Cerebellar nuclear complex (tissue), 1 donor: ENCODE results near the gene LRP1B.
"Not testable (repeated sequence)": the region's sequence is repeated elsewhere in the genome, so short reads cannot be mapped to it uniquely, and the experiment has no call there.

Source experiments
- DNase-seq, 2 experiments: peaks; one replicate each; lab custom pipeline; 2025; lab: John Stamatoyannopoulos, UW

The LRP1B gene

DNA sequence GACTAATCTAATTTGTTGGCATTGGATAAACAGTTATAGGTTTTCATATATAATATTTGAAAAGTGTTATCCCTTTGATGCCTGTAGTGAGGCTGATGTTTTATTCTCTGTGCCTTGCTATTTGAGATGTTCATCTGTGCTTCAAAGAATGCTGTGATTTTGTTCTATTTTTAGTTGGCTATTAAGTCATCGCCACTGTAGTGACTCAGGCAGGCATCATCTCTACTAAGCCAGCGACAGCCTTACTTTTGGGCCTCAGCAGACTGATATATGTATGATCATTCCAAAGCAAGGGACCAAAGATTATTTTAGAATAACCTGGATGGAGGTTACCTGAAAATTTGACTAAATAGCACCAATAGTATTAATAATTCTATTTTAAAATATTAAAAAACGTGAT lies 1676.1 kb downstream of the LRP1B start:
- DNase-seq, result no peak

DNA sequence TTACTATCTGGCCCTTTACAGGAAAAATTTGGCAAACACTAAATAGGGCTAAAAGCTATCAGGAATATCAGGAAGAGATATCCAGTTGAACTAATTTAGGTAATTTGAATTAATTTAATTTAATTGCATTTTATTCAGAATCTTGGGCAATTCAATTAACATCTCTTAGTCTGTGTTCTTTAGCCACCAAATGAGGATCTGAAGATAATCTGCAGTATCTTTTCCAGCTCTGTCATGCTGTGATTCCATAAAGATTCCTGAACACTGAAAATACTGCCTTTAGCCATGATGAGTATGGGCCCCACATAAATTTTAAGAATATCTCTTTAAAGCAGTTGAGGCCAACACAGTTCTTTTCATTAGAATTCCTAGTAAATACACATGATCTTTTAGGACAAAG lies 1679.5 kb downstream of the LRP1B start:
- DNase-seq, result no peak

DNA sequence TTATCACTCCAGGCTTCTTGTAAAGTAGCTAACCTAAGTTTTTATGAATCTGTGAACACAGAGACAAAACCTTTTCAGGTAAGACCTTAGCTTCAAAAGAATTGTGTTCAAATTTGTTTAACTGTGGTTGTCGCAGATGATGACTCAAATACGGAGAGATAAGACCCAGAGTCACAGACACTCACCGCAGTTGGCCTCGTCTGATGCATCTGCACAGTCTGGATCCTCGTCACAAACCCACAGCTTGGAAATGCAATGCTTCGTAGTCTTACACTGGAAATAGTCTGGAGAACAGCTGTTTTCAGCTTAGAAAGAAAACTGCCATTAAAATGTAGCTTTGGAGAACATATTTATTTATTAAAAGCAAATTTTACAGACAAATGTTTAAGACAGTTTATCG lies 1688.5 kb downstream of the LRP1B start:
- DNase-seq, result no peak

DNA sequence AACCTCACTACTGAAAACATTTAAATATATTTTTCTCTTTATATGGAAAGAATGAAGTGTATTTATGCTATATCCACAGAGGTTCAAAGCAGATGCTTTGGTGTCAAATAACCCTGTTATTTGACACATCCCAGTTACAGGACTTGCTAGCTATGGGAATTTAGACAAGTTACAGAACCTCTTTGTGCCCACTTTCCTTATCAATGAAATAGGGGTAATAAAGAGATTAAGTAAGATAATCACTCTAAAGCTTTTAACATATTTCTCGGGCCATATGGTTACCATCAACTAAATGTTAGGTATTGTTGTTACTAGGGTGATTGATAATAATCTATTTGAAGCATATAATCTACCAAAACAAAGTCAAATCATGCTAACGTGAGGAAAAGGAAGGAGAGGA lies 1690.0 kb downstream of the LRP1B start:
- no peak for DNase-seq

- DNase-seq, result no peak
Measured at GRCh38 chr2:140436936-140437335, 1693.9 kb downstream of the LRP1B start.

GRCh38 chr2:140427033-140427432 lies 1703.8 kb downstream of the LRP1B start:
- not testable (repeated sequence) for DNase-seq

DNA sequence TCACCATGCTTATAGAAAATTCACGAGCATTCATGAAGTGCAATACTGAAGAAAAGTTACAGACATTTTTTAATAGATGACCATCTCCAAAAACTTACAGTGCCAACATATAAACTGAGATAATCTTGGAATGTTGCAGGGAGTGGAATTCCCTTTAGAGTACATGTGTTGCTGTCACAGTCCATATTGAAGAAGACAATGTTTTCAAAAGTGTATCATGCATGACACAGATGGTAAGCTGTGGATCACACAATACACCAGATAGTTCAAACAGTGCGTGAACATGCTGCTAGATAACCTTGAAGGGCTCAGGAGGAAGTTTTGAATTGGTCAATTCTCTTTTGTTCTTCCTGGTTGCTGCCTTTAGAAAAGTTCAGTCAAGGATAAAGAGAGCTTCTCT lies 1706.3 kb downstream of the LRP1B start:
- DNase-seq, result no peak

- DNase-seq, result no peak
Measured at GRCh38 chr2:140422759-140423158, 1708.1 kb downstream of the LRP1B start.

- no peak for DNase-seq
Measured at GRCh38 chr2:140417504-140417903, 1713.3 kb downstream of the LRP1B start.

DNA sequence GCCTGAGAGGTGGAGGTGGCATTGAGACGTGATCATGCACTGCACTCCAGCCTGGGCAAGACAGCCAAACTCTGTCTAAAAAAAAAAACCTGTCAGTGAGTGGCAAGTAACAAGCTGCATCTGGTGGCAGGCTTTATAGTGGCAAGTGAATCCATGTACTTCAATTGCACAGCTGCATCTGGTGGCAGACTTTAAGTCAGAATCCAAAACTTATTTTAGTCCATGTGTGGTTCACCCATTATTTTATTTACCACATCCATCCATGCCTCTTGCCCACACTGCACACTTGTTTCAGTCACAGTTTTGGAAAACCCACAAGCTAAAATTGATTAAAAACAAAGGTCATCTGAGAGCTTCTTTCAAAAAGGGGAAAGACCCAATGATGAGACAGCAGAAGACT lies 1714.2 kb downstream of the LRP1B start:
- no peak for DNase-seq

- not testable (repeated sequence) for DNase-seq
Measured at GRCh38 chr2:140415035-140415434, 1715.8 kb downstream of the LRP1B start.

DNA sequence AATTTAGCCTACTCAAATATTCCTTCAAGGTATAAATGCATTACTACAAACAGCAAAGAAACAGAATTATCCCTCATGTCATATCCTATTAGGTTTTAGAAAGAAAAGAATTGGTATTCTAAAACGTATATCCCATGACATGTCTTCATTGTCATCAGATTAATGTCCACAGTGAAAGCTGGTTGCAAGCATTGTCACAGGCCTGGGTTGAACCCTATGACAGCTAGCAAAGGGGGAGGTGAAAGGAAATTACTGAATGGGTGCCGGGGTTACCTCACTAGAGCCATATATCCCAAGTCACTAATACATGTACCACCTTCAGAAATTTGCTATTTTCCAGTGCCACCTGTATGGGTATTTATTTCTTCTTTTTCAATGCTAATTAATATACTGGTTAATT lies 1720.1 kb downstream of the LRP1B start:
- DNase-seq, result no peak

DNA sequence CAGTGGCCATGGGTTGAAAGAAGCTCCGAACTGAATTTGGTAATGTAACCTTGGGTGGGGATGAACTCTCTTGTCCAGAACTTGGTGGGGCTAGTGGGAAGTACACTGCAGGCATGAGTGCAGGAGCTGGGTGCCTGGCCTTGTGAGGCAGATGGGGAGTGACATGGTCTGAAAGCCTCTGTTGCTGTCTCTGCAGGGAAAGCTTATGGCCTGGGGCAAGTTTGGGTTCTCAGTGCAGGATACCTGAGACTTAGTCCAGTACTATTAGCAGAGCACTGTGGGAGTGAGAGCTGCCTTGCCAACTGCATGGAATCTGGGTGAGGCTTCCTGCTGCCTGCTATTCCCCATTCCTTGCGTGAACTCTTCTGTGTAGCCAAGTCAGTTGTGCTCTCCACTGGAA lies 1729.8 kb downstream of the LRP1B start:
- DNase-seq, result no peak

GRCh38 chr2:140392824-140393223 lies 1738.0 kb downstream of the LRP1B start:
- DNase-seq, result no peak

GRCh38 chr2:140384946-140385345 lies 1745.9 kb downstream of the LRP1B start:
- no peak for DNase-seq

GRCh38 chr2:140383781-140384180 lies 1747.0 kb downstream of the LRP1B start:
- no peak for DNase-seq

DNA sequence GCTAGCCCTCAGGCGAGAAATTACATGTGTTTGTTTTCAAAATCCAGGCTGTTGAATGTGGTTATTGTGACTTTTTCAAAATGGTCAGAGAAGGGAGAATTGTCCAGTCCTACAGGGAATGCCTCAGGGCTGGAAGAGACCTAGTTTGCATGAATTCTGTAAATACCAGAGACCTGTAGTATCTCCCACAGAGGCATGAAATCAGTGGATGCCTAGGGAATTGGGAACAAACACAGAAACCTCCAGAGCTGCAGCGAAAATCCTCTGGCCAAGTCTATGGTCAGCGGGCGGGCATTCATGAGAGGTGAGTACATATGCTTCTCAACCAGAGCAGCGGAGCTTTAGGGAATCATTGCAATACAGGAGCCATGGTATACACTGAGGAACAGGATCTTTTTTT lies 1754.1 kb downstream of the LRP1B start:
- DNase-seq, result no peak

DNA sequence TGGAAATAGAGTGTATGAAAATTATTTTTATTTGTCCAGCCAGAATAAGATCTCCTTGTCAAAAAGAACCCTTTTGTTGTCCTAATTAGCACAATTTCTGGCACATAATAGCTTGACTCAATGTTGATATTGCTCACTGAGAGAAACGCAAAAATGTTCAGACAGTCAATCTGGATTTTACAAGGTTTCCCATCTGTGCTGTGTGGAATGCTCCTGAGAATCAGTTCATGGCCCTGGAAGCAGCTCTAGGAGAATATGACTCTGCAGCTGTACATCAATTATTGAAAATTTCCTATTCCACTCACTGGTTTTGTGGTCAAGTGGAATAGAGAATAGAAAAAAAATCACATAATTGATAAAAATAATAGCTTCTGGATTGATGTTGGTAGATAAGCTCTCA lies 1767.7 kb downstream of the LRP1B start:
- no peak for DNase-seq

DNA sequence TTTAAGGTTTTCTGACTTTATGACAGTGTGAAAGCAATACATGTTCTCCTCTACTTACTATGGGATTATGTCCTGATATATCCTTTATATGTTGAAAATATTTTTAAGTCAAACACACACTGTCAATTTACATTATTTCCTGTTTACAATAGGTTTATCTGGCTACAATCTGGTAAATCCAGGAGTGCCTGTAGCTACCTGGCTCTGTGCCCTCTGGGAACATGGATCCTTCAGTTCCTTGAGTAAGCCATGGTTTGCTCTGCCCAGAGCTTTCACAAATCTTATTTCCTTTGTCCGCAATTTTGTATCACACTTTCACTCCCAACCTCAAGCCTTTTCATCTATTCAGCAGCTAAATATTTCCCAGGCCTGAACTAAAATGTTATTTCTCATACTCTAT lies 1768.5 kb downstream of the LRP1B start:
- no peak for DNase-seq

- no peak for DNase-seq
Measured at GRCh38 chr2:140359056-140359771, 1771.6 kb downstream of the LRP1B start.

DNA sequence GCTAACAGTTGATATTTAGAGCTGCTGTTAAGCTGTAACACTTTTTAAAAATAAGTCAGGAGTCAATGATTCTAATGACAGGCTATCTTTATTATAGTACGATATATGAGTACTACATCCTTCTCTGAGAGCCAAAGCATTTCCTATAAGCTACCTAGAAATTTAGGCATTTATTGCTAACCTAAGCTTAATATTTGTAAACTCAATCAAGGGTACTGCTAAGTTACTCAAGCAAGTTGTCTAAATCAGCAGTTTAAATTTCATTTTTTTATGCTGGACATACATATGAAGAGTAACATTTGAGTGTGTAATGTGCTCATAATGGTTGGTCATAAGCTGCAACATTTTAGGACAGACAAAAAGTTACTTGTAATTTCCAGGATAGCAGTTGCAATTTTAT lies 1774.1 kb downstream of the LRP1B start:
- no peak for DNase-seq

DNA sequence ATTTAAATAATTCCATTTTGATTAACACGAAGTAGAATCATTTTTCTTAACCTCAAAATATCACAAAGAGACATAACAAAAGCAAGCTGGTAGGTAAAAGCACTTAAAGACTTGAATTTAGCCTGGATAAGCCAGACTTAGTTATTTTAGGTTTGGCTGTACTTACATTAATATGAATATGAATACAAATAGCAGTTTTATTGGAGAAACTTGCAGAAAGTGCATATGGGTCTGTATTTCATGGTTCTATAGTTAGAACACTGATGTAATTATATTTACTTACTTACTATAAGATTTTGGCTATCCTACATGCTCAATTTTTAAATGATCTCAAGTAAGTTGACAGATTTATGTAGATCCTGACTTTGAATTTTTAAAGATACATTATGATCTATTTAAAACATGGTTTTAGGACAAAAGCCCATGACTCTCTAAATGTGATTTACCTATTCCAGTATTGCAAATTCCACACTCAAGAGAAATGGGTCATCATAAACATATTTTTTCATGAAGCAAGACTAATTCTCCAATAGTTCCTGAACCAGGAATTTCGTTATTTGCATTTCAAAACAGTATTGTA lies 1775.2 kb downstream of the LRP1B start:
- no peak for DNase-seq

DNA sequence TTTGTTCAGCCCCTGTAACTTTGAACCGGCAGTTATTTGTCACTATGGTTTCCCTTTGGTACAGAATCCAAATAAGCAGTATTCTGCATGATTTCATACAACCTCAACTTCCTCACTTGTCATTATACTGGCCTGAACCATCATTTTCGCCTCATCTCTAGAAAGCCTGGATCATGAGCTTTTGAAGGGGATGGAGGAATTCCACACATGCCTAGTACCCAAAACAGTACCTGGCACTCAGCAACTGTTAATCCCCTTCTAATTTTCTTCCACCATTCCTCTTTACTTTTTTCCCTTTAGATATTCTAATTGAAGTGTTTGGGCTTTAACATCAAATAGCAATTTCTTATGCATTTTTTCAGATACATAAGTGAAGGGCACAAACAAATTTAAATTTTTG lies 1776.3 kb downstream of the LRP1B start:
- DNase-seq, result no peak

DNA sequence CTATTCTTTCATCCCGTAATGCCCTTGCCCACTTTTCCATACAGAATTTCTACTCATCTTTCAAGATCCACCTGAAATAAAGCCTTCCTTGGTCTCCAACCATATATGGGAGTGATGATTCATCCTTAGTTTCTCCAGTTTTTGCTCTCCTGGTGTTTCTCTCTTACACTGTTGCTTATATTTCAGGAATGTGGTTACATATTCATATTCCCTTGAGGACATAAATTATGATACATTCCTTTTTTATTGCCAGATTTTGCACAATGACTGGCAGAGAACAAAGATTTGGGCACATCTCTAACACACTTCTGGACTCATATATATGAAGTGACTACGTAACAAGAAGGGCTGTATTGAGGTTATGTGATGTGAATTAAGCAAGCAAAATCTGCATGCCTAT lies 1777.3 kb downstream of the LRP1B start:
- DNase-seq, result no peak
